GM12875 (cell line): ENCODE results near the gene SPSB2.

Source experiments
- H3K4me3 ChIP-seq: one replicate; pipeline ENCODE4 v1.5.1; 2011; ENCODE audit warnings: low read depth, low read length, control low read depth
- CTCF ChIP-seq: IDR thresholded peaks from 2 replicates; pipeline ENCODE4 v1.5.1; 2011; ENCODE audit warnings: low read depth, mild to moderate bottlenecking, control low read depth, inconsistent platforms, low read length, moderate library complexity, borderline replicate concordance; ENCODE audit not compliant: insufficient read depth

Gene SPSB2

GRCh38 chr12:6873094-6874014, at the start of gene SPSB2:
SPSB2 (minus strand) TSS chr12:6873303; CDS start chr12:6872901, 402 bp downstream.
- peak within 1 kb of the TSS; percentile 52 for H3K4me3 ChIP-seq
- TF ChIP-seq CTCF = no peak

GRCh38 chr12:6921996-6922946, 49.2 kb upstream of the SPSB2 start:
- no peak overlapping the region for H3K4me3 ChIP-seq
- TF ChIP-seq CTCF = peak; percentile 9; the same call in 1 of the 2 replicates

GRCh38 chr12:6921539-6921938, 48.4 kb upstream of the SPSB2 start:
- no peak for TF ChIP-seq CTCF

GRCh38 chr12:6919588-6919987, 46.5 kb upstream of the SPSB2 start:
- no peak overlapping the region for H3K4me3 ChIP-seq
- TF ChIP-seq CTCF = no peak

More at GRCh38 chr12:6921539-6921938, 48.4 kb upstream of the SPSB2 start:
- H3K4me3 ChIP-seq = no peak overlapping the region

- no peak overlapping the region for H3K4me3 ChIP-seq
- no peak for TF ChIP-seq CTCF
Observed at GRCh38 chr12:6917491-6918231, 44.6 kb upstream of the SPSB2 start.

- no peak overlapping the region for H3K4me3 ChIP-seq
- TF ChIP-seq CTCF = no peak
Observed at GRCh38 chr12:6916426-6917200, 43.5 kb upstream of the SPSB2 start.
